GM12801 (cell line): ENCODE results near the gene JAK1.

ENCODE experiments used
- TF ChIP-seq, protein P1 (sequence below): IDR thresholded peaks from one replicate; pipeline ENCODE4 v1.5.1; 2011; ENCODE audit warnings: control low read depth; ENCODE audit not compliant: insufficient read length; ENCODE audit errors: extremely low read depth

JAK1 gene

DNA sequence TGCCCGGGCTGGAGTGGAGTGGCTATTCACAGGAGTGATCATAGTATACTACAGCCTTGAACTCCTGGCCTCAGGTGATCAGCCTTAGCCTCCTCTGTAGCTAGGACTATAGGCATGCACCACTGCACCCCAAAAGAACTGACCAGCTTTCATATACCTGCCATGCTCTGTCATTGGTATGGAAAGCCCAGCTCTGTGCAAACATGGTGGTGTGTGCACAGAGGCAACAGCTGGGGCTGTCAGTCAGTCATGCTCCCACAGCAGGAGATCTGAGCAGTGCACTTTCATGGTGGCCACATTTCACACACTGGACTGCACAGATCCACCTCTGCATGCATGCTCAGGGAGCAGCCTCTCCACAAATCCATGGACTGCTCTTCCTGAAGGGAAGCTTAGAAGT, 8.8 kb upstream of the JAK1 start:
- TF ChIP-seq, protein P1, sequence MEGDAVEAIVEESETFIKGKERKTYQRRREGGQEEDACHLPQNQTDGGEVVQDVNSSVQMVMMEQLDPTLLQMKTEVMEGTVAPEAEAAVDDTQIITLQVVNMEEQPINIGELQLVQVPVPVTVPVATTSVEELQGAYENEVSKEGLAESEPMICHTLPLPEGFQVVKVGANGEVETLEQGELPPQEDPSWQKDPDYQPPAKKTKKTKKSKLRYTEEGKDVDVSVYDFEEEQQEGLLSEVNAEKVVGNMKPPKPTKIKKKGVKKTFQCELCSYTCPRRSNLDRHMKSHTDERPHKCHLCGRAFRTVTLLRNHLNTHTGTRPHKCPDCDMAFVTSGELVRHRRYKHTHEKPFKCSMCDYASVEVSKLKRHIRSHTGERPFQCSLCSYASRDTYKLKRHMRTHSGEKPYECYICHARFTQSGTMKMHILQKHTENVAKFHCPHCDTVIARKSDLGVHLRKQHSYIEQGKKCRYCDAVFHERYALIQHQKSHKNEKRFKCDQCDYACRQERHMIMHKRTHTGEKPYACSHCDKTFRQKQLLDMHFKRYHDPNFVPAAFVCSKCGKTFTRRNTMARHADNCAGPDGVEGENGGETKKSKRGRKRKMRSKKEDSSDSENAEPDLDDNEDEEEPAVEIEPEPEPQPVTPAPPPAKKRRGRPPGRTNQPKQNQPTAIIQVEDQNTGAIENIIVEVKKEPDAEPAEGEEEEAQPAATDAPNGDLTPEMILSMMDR: no peak

DNA sequence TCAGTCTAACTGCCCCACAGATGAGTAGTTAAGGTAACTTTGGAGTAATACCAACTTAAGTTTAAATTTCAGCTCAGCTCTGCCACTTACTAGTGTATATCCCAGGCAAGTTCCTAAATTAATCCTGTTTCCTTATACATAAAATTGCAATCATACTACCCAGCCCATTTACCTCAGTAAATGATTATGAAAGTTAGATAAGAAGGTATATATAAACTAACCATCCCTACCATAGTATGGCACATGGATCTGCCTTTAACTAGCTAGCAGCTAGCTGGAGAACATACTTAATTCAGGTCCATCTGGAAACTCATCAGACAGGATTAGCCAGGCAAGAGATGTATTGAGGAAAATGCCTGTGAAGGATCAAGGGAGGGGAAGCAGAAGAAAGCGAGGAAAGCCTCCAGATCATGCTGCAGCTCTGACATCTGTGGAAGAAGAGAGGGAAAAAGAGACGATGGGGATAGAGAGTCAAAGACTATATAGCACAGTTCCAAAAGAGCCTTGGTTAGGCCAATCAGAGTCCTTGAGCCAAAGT, 8.0 kb upstream of the JAK1 start:
- TF ChIP-seq, protein P1: no peak

DNA sequence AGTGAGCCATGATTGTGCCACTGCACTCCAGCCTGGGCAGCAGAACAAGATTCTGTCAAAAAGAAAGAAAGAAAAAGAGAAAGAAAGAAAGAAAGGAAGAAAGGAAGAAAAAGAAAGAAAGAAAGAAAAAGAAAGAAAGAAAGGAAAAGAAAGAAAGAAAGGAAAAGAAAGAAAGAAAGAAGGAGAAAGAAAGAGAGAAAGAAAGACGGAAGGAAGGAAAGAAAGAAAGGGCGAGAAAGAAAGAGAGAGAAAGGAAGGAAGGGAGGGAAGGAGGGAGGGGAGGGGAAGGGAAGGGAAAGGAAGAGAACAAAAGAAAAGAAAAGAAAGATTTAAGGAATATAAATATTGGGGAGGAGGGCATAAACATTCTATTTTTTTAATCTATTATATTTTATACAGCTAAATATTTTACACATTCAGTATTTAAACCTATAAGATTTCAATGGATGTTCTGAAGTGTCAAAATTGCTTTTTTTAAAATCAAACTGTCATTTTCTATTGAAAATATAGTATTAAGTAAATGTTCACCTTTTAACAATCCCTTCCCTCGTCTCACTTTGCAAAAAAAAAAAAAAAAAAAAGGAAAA, 6.8 kb upstream of the JAK1 start:
- TF ChIP-seq, protein P1: no peak

DNA sequence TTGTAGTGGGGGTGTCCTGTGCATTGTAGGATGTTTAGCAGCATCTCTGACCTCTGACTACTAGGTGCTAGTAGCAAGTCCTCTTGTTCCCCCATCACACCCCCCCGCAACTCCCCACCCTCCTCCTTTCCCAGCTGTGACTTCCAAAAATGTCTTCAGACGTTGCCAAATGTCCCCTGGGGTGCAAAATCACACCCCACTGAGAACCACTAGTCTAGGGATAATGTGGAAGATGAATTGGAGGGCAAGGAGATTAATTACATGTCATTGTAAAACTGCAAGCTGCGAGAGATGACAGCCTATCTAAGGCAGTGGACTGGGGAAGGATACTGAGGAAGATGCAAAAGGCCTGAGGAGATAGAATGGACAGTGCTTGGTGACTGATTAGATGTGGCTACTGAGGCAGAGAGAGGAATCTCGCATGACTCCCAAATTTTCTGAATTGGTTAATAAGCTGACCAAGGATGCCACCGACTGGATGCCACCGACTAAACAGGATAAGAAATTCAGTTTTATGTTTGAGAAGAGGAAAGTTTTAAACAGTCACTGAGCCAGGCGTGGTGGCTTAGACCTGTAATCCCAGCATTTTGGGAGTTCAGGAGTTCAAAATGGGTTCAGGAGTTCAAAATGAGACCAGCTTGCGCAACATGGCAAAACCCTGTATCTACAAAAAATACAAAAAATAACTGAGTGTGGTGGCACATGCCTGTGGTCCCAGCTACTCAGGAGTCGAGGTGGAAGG, 3.1 kb upstream of the JAK1 start:
- TF ChIP-seq, protein P1: no peak

DNA sequence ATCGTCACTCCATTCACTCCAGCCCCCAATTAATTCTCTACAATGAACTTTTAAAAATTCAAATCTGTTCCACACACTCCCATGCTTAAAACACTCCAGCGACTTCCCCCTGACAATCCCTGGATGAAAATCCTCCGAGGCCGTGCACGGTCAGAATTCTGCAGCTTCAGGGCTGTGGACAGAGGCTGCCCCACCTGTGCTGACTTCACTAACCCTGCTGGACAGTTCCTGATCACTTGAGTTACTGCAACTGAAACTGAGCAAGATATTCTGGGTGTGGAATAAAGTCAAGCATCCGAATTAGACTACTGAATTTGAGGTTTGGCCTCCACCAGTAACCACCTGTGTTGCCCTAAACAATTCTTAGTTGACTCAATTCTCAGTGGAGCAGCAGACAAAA, 1.0 kb upstream of the JAK1 start:
- TF ChIP-seq, protein P1: no peak

DNA sequence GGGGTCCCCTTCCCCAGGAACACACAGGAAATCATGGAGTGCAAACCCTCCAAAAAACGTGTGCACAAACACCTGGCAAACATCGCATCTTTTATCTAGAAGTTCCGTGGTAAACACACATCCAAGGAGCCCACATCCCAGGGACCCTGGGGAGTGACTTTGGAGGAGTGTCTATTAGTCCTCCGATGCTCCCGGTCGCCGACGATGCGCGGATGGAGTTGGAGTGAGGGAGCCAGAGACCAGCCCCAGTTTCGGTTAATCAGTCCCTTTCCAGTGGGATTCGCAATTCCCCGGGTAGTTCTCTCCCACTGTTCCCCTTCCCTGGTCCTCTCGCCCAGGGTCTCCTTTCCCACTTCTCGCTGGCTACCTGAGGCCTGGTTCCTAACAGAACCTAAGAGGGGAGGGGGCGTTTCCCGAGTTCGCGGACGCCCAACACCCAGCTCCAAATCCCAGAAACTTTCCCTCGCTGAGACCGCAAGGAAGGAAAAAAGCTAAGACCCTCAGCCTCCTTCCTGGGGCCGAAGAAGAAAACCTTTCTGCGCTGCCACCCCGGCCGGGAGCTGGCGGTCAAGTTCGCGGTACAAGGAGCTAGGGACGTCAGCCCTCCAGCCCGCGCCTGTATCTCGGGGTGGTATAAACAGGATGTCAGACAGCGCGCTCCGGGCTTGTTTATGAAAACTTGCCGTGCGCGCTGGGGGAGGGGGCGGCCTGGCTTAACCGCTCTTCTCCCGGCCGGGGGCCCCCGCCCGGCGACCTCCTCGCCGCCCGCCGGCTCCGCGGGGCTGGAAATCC, 787 bp downstream of the JAK1 start:
- TF ChIP-seq, protein P1: no peak

DNA sequence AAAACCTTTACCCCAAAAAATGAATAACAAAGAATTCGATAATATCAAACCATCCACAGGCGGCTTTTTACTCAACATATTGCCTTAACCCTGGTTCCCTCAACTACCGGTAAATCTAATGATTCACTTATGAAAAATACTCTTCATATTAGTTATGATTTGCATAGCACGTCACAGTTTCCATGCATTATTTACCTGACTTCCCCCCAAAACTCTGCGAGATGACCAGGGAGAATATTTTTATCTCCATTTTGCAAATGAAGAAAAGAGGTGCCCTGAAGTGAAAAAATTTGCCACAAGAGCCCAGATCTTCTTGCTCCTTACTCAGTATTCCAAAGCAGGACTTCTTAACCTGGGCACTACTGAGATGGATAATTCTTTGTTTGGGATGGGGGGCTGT, 2.9 kb downstream of the JAK1 start:
- TF ChIP-seq, protein P1: no peak
